ENCODE results near the gene ITLN1.
"Not testable (repeated sequence)": the region's sequence is repeated elsewhere in the genome, so short reads cannot be mapped to it uniquely, and the experiment has no call there.

The ITLN1 gene

GRCh38 chr1:160885042-160885441 is at the start of gene ITLN1:
Gene ITLN1 (minus strand): TSS chr1:160885180. CDS start chr1:160884877, 303 bp downstream.
- no peak for DNase-seq

GRCh38 chr1:160933305-160933704 is 48.3 kb upstream of the ITLN1 start:
- DNase-seq = not testable (repeated sequence)

GRCh38 chr1:160925652-160926244 is 40.8 kb upstream of the ITLN1 start:
- no peak for DNase-seq

- no peak for DNase-seq
These were observed 40.0 kb upstream of the ITLN1 start for GRCh38 chr1:160924791-160925651.

- no peak for DNase-seq
These were observed 31.7 kb upstream of the ITLN1 start for GRCh38 chr1:160916666-160917065.

GRCh38 chr1:160913229-160913628 is 28.2 kb upstream of the ITLN1 start:
- not testable (repeated sequence) for DNase-seq

GRCh38 chr1:160911925-160912324 is 26.9 kb upstream of the ITLN1 start:
- DNase-seq = no peak

GRCh38 chr1:160911441-160911840 is 26.5 kb upstream of the ITLN1 start:
- DNase-seq = no peak

GRCh38 chr1:160910170-160910750 is 25.3 kb upstream of the ITLN1 start:
- no peak for DNase-seq

- no peak for DNase-seq
These were observed 23.0 kb upstream of the ITLN1 start for GRCh38 chr1:160907976-160908375.

- DNase-seq = no peak
These were observed 20.6 kb upstream of the ITLN1 start for GRCh38 chr1:160905617-160905989.

GRCh38 chr1:160904783-160905616 is 20.0 kb upstream of the ITLN1 start:
- DNase-seq = no peak

GRCh38 chr1:160902251-160902650 is 17.3 kb upstream of the ITLN1 start:
- not testable (repeated sequence) for DNase-seq

- no peak for DNase-seq
These were observed 16.8 kb upstream of the ITLN1 start for GRCh38 chr1:160901768-160902167.

- not testable (repeated sequence) for DNase-seq
These were observed 15.7 kb upstream of the ITLN1 start for GRCh38 chr1:160900683-160901082.

GRCh38 chr1:160894368-160895135 is 9.6 kb upstream of the ITLN1 start:
- not testable (repeated sequence) for DNase-seq

- no peak for DNase-seq
These were observed 6.5 kb upstream of the ITLN1 start for GRCh38 chr1:160891474-160891873.

- no peak for DNase-seq
These were observed 3.9 kb upstream of the ITLN1 start for GRCh38 chr1:160888926-160889325.

GRCh38 chr1:160887071-160887470 is 2.1 kb upstream of the ITLN1 start:
- DNase-seq = no peak

- DNase-seq = no peak
These were observed 401 bp downstream of the ITLN1 start for GRCh38 chr1:160884579-160884978.

- DNase-seq = no peak
These were observed 1.1 kb downstream of the ITLN1 start for GRCh38 chr1:160883581-160884513.

Data from activated effector memory CD4-positive, alpha-beta T cell treated with Interleukin-2 at 50 U/mL for 16 hours (primary cell).